ENCODE results near the gene ADK. TPM values are rescaled to one million over a fixed set of nuclear protein-coding genes. Genes with fewer than 3 reads are reported as not detected.

ADK gene
- total RNA-seq, 4 donors from 2014 or later, result 15.9 to 28.8 (median 23.3) TPM

DNA sequence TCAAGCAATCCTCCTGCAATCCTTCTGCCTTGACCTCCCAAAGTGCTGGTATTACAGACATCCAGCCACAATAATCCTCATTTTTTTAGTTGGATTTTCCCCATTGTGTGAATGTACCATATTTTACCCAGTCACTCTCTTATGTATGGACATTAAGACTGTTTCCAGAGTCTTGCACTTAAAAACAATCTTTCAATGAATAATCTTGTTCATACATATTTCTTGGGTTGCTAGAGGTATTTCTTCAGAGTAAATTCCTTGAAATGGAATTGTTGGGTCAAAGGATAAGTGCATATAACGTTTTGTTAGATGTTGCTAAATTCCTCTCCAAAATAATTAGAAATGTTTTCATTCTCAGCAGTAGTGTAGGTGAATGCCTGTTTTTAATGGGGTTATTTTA lies 392.3 kb downstream of the ADK start:
- no peak overlapping the region for H3K27ac ChIP-seq
- in situ Hi-C loops (cut with MboI; ENCODE audit: low sequenced_read_pairs in 4 of 4) (no loop called here), intact Hi-C loops (cut with DNase I; ENCODE audit: low total_unique reads) (no loop called here)
- DNase-seq (no peak), ATAC-seq (no peak)
- H3K9me3 ChIP-seq, result no peaks in the 10 kb centered on the region
- no peaks in the 10 kb centered on the region for H3K36me3 ChIP-seq
- H3K4me1 ChIP-seq, result peaks cover 4 to 7% of the 10 kb centered on the region in 2 donors
- TF ChIP-seq POLR2A (IDR thresholded peaks at IDR 0.05), result no peak
- TF ChIP-seq, protein P1, sequence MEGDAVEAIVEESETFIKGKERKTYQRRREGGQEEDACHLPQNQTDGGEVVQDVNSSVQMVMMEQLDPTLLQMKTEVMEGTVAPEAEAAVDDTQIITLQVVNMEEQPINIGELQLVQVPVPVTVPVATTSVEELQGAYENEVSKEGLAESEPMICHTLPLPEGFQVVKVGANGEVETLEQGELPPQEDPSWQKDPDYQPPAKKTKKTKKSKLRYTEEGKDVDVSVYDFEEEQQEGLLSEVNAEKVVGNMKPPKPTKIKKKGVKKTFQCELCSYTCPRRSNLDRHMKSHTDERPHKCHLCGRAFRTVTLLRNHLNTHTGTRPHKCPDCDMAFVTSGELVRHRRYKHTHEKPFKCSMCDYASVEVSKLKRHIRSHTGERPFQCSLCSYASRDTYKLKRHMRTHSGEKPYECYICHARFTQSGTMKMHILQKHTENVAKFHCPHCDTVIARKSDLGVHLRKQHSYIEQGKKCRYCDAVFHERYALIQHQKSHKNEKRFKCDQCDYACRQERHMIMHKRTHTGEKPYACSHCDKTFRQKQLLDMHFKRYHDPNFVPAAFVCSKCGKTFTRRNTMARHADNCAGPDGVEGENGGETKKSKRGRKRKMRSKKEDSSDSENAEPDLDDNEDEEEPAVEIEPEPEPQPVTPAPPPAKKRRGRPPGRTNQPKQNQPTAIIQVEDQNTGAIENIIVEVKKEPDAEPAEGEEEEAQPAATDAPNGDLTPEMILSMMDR (IDR thresholded peaks at IDR 0.05 in 4 of 5, conservative IDR thresholded peaks at IDR 0.05 in 1 of 5), result no peak
- no peaks in the 10 kb centered on the region for H3K27me3 ChIP-seq
- no peak overlapping the region for H3K4me3 ChIP-seq

DNA sequence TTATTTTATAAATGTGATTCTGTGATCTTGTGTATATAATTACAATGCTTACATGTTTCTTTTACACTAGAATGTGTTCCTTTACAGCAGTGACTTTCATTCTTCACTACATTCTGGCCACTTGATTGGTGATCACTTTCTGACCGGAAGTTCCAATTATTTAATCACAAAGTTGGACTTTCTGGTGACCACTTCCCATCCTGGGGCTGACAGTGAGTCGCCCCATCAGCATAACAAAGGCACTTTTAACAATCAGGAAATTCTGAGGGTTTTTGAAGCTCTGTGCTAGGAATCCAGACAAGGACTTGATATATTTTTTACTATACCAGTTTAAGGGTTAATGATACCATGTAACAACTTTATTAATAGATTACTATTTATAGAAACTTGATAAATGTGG lies 393.1 kb downstream of the ADK start:
- no peak for TF ChIP-seq POLR2A (IDR thresholded peaks at IDR 0.05)
- TF ChIP-seq, protein P1 (IDR thresholded peaks at IDR 0.05 in 4 of 5, conservative IDR thresholded peaks at IDR 0.05 in 1 of 5), result no peak
- H3K9me3 ChIP-seq, result no peaks in the 10 kb centered on the region
- no peak overlapping the region for H3K4me3 ChIP-seq
- intact Hi-C loops (cut with DNase I; ENCODE audit: low total_unique reads), result no loop called here
- no peak for DNase-seq
- no peak overlapping the region for H3K27ac ChIP-seq
- in situ Hi-C loops (cut with MboI; ENCODE audit: low sequenced_read_pairs in 4 of 4), result no loop called here
- H3K27me3 ChIP-seq, result no peaks in the 10 kb centered on the region
- no peak for ATAC-seq
- H3K4me1 ChIP-seq, result peaks cover 4 to 7% of the 10 kb centered on the region in 2 donors
- H3K36me3 ChIP-seq, result no peaks in the 10 kb centered on the region

DNA sequence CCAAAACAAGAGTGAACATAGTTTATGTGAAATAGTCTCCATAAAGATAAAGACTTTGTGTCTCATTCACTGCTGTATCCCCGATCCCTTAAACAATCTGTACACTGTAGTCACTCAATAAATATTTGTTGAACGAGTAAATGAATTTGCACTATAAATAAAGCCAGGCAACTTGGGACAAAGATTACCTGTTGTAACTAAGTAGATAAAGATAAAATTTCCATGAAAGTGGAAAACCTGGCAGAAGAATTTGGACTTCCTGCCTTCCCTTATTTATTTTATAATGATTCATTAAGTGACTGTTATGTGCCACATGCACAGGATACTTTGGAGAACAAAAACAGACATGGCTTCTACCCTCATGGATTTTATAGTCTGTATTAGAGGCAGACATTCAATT lies 397.7 kb downstream of the ADK start:
- intact Hi-C loops (cut with DNase I; ENCODE audit: low total_unique reads), result no loop called here
- in situ Hi-C loops (cut with MboI; ENCODE audit: low sequenced_read_pairs in 4 of 4), result no loop called here
- Histone ChIP-seq H3K27ac (no peak overlapping the region), H3K4me1 (no peaks in the 10 kb centered on the region), H3K9me3 (no peaks in the 10 kb centered on the region), H3K4me3 (no peak overlapping the region), H3K36me3 (peaks cover 0 to 2% of the 10 kb centered on the region in 2 donors), H3K27me3 (no peaks in the 10 kb centered on the region)
- TF ChIP-seq, protein P1 (IDR thresholded peaks at IDR 0.05 in 4 of 5, conservative IDR thresholded peaks at IDR 0.05 in 1 of 5), result no peak
- TF ChIP-seq POLR2A (IDR thresholded peaks at IDR 0.05), result no peak
- ATAC-seq (no peak), DNase-seq (no peak)

DNA sequence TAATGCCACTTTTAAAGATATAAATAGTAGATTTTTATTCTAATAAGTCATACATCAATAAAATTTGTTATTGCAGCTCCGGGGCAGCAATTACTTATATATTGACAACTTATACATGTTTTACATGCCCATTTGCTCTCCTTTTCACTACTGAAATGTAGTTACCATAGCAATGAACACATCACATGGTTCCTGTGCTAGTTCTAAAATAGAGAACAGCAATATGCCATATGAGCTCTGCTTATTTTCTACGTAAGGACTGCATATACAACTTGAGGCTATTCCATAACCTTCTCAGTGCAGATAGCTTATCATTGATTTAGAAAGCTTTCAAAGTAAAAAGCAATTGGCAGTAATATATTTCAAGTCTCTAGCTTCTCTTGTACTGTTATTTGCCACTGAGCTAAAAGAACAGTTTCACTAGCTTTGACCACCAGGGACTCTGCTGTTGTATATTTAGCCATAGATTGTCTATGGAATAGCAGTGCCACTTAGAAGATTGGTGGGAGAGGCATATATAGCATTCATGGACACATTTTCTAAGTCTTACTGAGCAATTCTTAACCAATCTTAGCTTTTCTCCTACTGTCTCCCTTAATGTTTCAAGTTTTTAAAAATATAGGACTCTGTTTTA lies 405.2 kb downstream of the ADK start:
- DNase-seq (no peak), ATAC-seq (no peak)
- H3K4me1 ChIP-seq, result no peaks in the 10 kb centered on the region
- H3K9me3 ChIP-seq, result no peaks in the 10 kb centered on the region
- intact Hi-C loops (cut with DNase I; ENCODE audit: low total_unique reads) (no loop called here), in situ Hi-C loops (cut with MboI; ENCODE audit: low sequenced_read_pairs in 4 of 4) (no loop called here)
- H3K36me3 ChIP-seq, result no peaks in the 10 kb centered on the region
- no peak overlapping the region for H3K27ac ChIP-seq
- TF ChIP-seq, protein P1 (IDR thresholded peaks at IDR 0.05 in 4 of 5, conservative IDR thresholded peaks at IDR 0.05 in 1 of 5), result no peak
- no peak for TF ChIP-seq POLR2A (IDR thresholded peaks at IDR 0.05)
- H3K27me3 ChIP-seq, result no peaks in the 10 kb centered on the region
- H3K4me3 ChIP-seq, result no peak overlapping the region

DNA sequence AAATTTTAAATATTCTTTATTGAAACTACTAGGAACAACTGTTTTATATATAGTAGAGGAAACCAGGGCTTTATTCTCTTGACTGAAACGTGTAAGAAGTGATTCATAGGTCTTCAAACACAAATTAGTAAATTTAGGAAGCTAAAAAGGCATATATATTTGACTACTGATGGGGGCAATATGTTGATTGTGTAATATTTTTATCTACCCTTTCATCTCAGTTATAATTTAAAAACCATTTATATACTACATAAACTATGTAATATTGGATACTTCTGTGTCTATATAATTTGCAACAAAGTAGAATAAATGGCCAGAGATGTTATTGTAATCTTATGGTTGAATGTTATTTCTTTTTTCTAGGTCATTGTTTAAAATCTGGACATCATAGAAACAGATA lies 406.1 kb downstream of the ADK start:
- Histone ChIP-seq H3K27ac (no peak overlapping the region), H3K36me3 (no peaks in the 10 kb centered on the region), H3K4me3 (no peak overlapping the region), H3K9me3 (no peaks in the 10 kb centered on the region), H3K4me1 (no peaks in the 10 kb centered on the region), H3K27me3 (no peaks in the 10 kb centered on the region)
- intact Hi-C loops (cut with DNase I; ENCODE audit: low total_unique reads), result no loop called here
- in situ Hi-C loops (cut with MboI; ENCODE audit: low sequenced_read_pairs in 4 of 4), result no loop called here
- ATAC-seq, result no peak
- TF ChIP-seq, protein P1 (IDR thresholded peaks at IDR 0.05 in 4 of 5, conservative IDR thresholded peaks at IDR 0.05 in 1 of 5), result no peak
- TF ChIP-seq POLR2A (IDR thresholded peaks at IDR 0.05), result no peak
- DNase-seq, result no peak
